Stimulated activated CD4-positive, alpha-beta T cell treated with anti-CD3 and anti-CD28 coated beads, Interleukin-2, amount 100 ng/mL, for 24 hours (primary cell): ENCODE measurements around the gene SAP130.

Experiments
- DNase-seq, 2 donors: peaks; one replicate each; pipeline ENCODE4 v3.0.0-alpha.2; 2020

SAP130 gene

GRCh38 chr2:128024816-128025215, 3.0 kb downstream of the SAP130 start:
- no peak for DNase-seq

GRCh38 chr2:128017561-128017960, 10.3 kb downstream of the SAP130 start:
- no peak for DNase-seq

- DNase-seq = no peak
These were observed 11.2 kb downstream of the SAP130 start for GRCh38 chr2:128016620-128017019.

GRCh38 chr2:128012698-128013097, 15.2 kb downstream of the SAP130 start:
- no peak for DNase-seq

GRCh38 chr2:128008074-128008672, 19.7 kb downstream of the SAP130 start:
- no peak for DNase-seq

- DNase-seq = no peak
These were observed 23.4 kb downstream of the SAP130 start for GRCh38 chr2:128004509-128004908.

- DNase-seq = no peak
These were observed 24.4 kb downstream of the SAP130 start for GRCh38 chr2:128003463-128003862.

- no peak for DNase-seq
These were observed 31.7 kb downstream of the SAP130 start for GRCh38 chr2:127996160-127996559.

GRCh38 chr2:127995725-127996124, 32.1 kb downstream of the SAP130 start:
- DNase-seq = no peak

GRCh38 chr2:127993659-127994058, 34.2 kb downstream of the SAP130 start:
- DNase-seq = no peak

- DNase-seq = no peak
These were observed 36.1 kb downstream of the SAP130 start for GRCh38 chr2:127991742-127992141.

- DNase-seq = no peak
These were observed 41.2 kb downstream of the SAP130 start for GRCh38 chr2:127986548-127987079.

- DNase-seq = no peak
These were observed 42.1 kb downstream of the SAP130 start for GRCh38 chr2:127985735-127986134.

GRCh38 chr2:127985026-127985734, 42.7 kb downstream of the SAP130 start:
- no peak for DNase-seq

GRCh38 chr2:127984551-127984950, 43.3 kb downstream of the SAP130 start:
- DNase-seq = no peak

GRCh38 chr2:127969446-127969845, 58.4 kb downstream of the SAP130 start:
- no peak for DNase-seq

- no peak for DNase-seq
These were observed 59.1 kb downstream of the SAP130 start for GRCh38 chr2:127968610-127969339.

GRCh38 chr2:127961729-127962128, 66.1 kb downstream of the SAP130 start:
- DNase-seq = no peak

- no peak for DNase-seq
These were observed 70.6 kb downstream of the SAP130 start for GRCh38 chr2:127957240-127957639.

GRCh38 chr2:127954857-127955256, 73.0 kb downstream of the SAP130 start:
- DNase-seq = no peak

GRCh38 chr2:127953849-127954248, 74.0 kb downstream of the SAP130 start:
- DNase-seq = no peak

- no peak for DNase-seq
These were observed 74.6 kb downstream of the SAP130 start for GRCh38 chr2:127953128-127953718.

- no peak for DNase-seq
These were observed 76.8 kb downstream of the SAP130 start for GRCh38 chr2:127951026-127951425.
